PC-9 (cell line): ENCODE data around the gene SARNP.

Experiments used
- EZH2 ChIP-seq: fragments of 200-600 bp; sonication (generic); IDR thresholded peaks from 2 replicates; pipeline ENCODE4 v1.8.0; 2017; ENCODE audit warnings: antibody characterized with exemption, low read depth
- TF ChIP-seq, protein P1 (sequence below): fragments of 200-600 bp; sonication (generic); conservative IDR thresholded peaks from 2 replicates; pipeline ENCODE4 v1.6.1; 2017; ENCODE audit warnings: mixed run types, antibody characterized with exemption, mild to moderate bottlenecking, moderate library complexity

GRCh38 chr12:55762646-55763045, 54.9 kb downstream of the SARNP start:
- TF ChIP-seq, protein P1, sequence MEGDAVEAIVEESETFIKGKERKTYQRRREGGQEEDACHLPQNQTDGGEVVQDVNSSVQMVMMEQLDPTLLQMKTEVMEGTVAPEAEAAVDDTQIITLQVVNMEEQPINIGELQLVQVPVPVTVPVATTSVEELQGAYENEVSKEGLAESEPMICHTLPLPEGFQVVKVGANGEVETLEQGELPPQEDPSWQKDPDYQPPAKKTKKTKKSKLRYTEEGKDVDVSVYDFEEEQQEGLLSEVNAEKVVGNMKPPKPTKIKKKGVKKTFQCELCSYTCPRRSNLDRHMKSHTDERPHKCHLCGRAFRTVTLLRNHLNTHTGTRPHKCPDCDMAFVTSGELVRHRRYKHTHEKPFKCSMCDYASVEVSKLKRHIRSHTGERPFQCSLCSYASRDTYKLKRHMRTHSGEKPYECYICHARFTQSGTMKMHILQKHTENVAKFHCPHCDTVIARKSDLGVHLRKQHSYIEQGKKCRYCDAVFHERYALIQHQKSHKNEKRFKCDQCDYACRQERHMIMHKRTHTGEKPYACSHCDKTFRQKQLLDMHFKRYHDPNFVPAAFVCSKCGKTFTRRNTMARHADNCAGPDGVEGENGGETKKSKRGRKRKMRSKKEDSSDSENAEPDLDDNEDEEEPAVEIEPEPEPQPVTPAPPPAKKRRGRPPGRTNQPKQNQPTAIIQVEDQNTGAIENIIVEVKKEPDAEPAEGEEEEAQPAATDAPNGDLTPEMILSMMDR: no peak
- no peak for TF ChIP-seq EZH2
